ENCODE results near the gene C4orf50. TPM values are rescaled to one million over a fixed set of nuclear protein-coding genes. Genes with fewer than 3 reads are reported as not detected.

C4orf50 gene
- total RNA-seq, 1 donor from 2014 or later, result 0.05 TPM

- DNase-seq (ENCODE audit: low spot score), result no peak
Observed at GRCh38 chr4:5943561-5943960, 74.7 kb downstream of the C4orf50 start.

- no peak for DNase-seq (ENCODE audit: low spot score)
Observed at GRCh38 chr4:5942947-5943346, 75.3 kb downstream of the C4orf50 start.

DNA sequence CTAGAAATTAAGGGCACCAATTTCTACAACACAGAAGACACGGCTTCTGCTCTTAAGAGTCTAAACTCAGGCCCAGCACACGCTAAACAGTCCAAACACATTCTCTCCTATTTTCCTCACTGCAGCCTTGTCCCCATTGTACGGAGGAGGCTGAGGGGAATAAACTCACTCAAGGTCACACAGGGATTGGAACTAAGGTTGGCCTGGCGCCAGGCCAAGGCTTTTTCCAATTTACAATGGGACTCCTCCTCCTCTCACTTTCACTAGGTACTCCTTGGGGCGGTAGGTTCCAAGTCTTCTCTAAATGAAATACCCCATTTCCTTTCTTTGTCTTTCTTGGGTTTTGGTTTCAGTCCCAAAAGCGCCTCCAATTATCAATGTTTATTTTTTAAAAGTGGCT lies 76.6 kb downstream of the C4orf50 start:
- DNase-seq (ENCODE audit: low spot score), result no peak

- DNase-seq (ENCODE audit: low spot score), result no peak
Observed at GRCh38 chr4:5940470-5941203, 77.6 kb downstream of the C4orf50 start.

DNA sequence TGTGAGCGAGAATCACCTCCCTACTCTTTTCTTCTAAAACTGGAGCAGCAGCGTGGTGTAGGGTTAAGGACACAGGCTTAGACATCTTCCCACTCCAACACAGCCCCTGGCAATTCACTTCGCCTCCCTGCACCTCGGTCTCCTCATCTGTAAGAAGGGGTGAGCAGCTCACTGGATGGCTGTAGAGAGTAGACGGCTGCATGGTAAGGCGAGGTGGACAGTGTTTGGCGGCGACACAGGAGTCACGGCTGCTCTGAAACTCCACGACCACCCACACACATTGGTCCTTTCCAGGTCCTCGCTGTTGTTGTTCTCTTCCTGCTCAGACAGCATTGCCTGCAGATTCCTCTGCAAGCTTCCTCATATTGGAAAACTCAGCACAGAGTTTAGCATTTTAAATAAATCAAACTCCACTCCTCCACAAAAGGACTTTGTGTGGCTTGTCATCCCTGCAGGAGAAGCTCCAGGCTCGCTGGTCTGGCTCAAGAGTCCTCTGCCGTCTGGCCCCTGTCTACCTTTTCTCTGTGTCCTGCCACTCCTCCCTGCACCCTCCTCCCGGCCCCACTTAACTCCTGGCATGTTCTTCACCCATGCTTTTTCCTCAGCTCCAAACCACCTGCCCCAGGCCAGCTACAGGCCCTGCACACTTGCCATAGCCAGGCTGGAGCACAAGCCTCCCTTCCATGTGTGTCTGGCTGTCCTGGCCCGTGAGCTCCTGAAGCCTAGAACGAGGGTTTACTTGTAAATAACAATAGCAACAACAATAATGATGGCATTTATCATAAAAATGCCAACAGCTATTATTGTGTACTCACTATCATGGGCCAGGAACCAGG lies 84.0 kb downstream of the C4orf50 start:
- no peak for DNase-seq (ENCODE audit: low spot score)

GRCh38 chr4:5933116-5933515 lies 85.1 kb downstream of the C4orf50 start:
- no peak for DNase-seq (ENCODE audit: low spot score)

DNA sequence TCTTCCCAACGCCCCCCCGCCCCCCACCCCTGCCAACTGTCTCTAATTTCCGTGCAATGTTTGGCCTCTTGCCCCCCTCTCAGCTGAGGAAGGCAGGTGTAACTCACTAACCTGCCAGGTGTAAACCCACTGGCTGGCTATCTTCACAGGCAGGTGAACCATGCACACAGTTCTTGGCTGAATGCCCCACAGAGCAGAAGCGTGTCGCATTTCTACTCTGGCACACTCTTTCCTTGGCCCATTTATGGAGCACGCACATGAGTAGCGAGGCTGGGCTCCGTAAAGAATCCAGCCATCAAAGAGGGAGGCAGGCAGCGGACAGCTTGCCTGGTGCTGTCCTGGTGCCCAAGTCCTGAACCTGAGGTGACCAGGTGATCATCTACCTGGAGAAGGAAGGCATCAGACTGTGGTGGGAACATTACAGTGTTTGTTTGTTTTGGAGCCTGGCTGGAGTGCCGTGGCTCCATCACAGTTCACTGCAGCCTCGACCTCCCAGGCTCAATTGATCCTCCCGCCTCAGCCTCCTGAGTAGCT lies 86.1 kb downstream of the C4orf50 start:
- no peak for DNase-seq (ENCODE audit: low spot score)

- DNase-seq (ENCODE audit: low spot score), result no peak
Observed at GRCh38 chr4:5931526-5931925, 86.7 kb downstream of the C4orf50 start.

DNA sequence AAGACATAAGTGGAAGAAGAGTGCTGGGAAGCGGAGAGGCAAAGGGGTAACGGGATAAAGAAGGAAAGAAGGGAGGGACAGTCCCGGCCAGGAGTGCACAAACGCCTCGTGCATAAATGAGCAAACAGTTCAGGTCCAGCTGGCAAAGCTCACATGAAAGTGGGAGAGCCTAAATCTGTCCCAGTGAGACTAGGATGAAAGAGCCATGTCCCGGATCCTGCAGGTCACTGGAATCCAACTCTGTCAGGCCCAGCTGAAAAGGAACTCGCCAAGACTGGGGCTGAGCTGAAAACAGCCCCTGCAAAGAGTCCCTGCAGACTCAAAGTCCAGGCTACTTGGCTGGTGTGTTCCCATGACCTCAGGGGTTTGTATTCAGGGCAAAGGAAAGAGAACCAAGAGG lies 87.4 kb downstream of the C4orf50 start:
- no peak for DNase-seq (ENCODE audit: low spot score)

- no peak for DNase-seq (ENCODE audit: low spot score)
Observed at GRCh38 chr4:5930456-5930855, 87.8 kb downstream of the C4orf50 start.

- no peak for DNase-seq (ENCODE audit: low spot score)
Observed at GRCh38 chr4:5928844-5929420, 89.3 kb downstream of the C4orf50 start.

DNA sequence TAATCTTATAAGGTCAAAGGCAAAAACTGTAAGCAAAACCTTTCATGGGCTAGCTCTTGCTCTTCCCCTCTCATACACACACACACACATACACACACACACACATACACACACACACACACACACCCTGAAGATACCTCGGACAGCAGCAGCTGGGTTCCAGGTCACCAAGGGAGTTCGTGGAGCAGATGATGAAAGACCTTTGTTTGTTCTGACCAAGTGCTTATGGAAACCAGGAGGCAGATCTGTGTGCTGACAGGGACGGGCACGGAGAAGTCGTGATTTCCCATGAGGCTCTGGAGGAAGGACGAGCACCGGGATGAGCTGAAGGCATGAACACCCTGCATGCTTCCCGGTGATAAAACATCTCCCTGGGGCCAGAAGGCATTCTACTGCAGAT lies 90.0 kb downstream of the C4orf50 start:
- DNase-seq (ENCODE audit: low spot score), result no peak

- no peak for DNase-seq (ENCODE audit: low spot score)
Observed at GRCh38 chr4:5927747-5928146, 90.5 kb downstream of the C4orf50 start.

- DNase-seq (ENCODE audit: low spot score), result no peak
Observed at GRCh38 chr4:5927116-5927515, 91.1 kb downstream of the C4orf50 start.

DNA sequence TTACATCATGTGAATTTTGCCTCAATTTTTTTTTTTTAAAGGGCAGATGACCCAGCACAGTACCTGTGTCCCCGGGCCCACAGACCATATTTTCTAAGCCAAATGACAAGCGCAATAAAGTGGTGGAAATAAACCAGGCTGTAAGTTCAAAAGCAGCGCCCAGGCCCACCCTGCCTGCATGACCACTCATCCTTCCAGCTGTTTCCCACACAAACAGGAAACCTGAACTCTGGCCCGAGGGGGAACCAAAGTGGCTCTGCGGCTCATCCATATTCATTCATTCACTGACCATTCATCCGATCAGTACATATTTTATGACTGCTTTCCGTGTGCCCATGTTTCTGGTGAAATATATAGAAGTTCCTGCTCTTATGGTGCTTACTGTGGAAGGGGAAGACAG lies 91.6 kb downstream of the C4orf50 start:
- no peak for DNase-seq (ENCODE audit: low spot score)

GRCh38 chr4:5925419-5926200 lies 92.6 kb downstream of the C4orf50 start:
- no peak for DNase-seq (ENCODE audit: low spot score)

- no peak for DNase-seq (ENCODE audit: low spot score)
Observed at GRCh38 chr4:5924461-5925125, 93.6 kb downstream of the C4orf50 start.

GRCh38 chr4:5923376-5923775 lies 94.9 kb downstream of the C4orf50 start:
- DNase-seq (ENCODE audit: low spot score), result no peak

GRCh38 chr4:5922556-5922955 lies 95.7 kb downstream of the C4orf50 start:
- DNase-seq (ENCODE audit: low spot score), result no peak

DNA sequence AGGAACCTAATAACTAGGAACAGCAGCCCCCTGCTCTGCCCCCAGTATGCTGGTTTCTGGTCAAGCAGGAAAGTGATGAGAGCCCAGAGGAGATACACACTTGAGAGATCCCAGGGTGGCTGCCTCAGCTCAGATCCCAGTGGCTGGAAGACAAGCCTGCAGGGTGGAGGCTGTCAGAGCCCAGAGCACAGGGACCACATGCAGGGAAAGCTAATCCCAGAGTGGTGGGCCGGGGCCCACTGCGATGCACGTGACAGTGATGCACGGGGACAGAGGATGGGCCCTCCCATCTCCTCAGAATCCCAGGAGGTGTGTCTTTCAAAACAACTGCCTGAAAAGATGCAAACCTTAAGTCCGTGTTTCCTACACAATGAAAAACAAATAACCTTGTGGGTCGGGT lies 96.2 kb downstream of the C4orf50 start:
- no peak for DNase-seq (ENCODE audit: low spot score)
